ENCODE results near the gene SEMA4D.
"Not testable (repeated sequence)": the region's sequence is repeated elsewhere in the genome, so short reads cannot be mapped to it uniquely, and the experiment has no call there.

SEMA4D gene

DNA sequence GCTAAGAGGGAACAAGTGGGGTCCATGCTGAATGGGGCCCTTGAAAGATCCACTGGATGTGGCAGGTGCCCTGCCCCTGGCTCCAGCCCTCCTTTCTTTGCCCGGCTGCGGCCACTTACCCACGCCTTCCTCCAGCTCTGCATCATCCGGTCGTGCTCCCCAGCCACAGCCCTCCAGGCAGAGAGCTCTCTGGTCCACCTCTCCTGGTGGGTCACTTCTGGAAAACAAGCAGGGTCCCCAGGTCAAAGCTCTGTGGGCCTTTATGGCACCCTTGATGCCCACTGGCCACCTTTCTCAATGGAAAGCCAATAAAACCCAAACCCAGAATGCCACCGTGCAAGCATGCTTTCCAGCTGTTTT, 134.6 kb downstream of the SEMA4D start:
- no peak for DNase-seq

DNA sequence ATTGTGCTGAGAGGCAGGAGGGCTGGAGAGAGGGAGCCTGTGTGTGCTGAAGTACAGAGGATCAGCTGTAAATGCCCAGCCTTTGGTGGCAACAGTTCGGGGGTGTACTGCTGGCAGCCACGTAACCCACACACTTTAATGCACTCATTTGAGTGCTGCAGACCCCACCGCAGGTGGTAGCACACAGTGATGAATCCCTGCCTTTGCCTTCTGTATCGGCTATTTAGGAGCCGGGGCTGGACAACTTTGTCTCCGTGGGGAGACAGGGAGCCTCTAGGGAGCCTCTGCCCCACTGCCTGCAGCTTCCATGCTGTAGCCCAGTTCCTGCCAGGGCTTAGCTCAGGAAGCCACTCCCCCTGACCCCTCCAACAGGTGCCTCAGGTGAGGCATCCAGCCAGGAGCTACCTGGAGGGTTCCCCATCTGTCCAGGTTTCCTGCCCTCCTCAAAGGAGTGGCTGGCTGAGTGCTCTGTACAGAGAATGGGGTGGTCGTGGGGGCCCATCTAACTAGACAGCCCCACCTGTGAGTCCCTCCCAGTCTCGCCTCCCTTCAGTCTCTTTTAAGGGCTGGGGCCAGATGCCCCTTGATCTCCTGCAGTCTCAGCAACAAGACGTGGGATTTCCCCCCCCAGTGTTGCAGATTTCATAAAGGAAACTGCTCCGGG, 135.1 kb downstream of the SEMA4D start:
- no peak for DNase-seq

- DNase-seq: no peak
Observed at GRCh38 chr9:89361816-89362646, 135.9 kb downstream of the SEMA4D start.

GRCh38 chr9:89361031-89361430, 136.9 kb downstream of the SEMA4D start:
- no peak for DNase-seq

DNA sequence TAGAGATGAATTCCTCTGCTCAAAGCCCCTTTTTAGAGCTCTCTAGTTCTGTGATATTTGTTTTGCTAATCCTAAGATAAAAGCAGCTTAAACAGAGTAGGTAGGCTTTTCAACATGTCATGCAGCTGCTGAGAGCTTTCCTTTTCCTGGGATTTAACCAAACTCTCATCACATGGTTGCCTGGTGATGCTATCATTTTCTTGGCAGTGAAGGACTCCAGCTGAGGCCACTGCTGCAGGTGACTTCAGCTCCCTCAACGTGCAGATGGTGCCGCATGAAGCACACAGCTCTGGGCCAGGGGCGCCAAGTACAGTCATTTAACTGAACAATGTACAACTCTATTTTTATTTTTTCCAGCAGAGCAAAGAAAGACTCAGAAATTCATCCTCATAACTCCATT, 137.4 kb downstream of the SEMA4D start:
- no peak for DNase-seq

DNA sequence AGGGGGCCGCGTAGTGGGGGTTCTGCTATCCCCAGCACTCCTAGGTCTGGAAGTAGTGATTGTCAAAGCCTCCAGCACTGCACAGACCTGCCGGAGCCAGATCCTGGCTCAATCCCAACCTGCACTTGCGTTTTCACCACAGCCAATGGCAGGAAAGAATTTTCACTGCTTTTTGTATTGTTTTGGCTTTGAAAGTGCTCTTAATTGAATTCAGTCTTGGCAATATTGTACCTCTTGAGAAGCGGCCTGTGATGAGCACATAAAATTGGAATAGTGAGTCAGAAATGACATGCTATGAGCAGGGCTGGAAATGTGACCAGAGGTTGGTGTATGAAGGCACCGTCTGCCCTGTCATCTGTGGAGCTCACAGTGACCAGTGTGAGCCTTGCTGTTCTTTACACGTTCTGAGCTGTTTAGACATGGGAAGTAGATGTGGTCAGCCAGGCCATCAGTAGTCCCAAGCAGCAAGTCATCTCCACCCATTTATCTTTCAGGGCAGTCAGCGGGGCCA, 138.1 kb downstream of the SEMA4D start:
- DNase-seq: no peak

GRCh38 chr9:89358985-89359384, 138.9 kb downstream of the SEMA4D start:
- no peak for DNase-seq

- no peak for DNase-seq
Observed at GRCh38 chr9:89358376-89358916, 139.5 kb downstream of the SEMA4D start.

DNA sequence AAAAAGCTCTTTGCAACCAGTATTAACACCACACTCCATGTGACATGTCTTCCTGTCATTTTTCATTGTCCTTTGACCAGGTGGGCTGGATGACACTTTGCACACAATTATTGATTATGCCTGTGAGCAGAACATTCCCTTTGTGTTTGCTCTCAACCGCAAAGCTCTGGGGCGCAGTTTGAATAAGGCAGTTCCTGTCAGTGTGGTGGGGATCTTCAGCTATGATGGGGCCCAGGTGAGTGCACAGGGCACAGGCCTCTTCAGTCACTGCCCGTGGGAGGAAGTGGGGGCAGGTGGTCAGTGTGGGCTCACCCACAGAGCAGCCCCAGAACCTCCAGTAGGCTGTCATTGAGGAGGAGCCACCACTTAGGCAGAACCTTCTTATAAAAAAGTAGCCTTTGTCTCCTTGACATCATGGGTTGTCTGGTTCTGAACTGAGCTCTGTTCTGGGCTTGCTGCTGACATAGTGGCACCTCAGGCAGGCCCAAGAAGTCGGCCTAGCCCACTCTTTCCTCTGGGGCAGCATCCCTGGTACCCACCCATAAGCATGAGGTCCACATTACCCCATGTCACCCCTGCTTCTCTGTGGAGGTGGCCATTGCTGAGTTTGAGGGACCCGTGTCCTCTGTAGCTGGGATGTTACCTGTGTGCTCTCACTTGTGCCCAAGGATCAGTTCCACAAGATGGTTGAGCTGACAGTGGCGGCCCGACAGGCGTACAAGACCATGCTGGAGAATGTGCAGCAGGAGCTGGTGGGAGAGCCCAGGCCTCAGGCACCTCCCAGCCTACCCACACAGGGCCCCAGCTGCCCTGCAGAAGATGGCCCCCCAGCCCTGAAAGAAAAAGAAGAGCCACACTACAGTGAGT, 140.3 kb downstream of the SEMA4D start:
- DNase-seq: no peak

GRCh38 chr9:89356782-89357181, 141.1 kb downstream of the SEMA4D start:
- no peak for DNase-seq

DNA sequence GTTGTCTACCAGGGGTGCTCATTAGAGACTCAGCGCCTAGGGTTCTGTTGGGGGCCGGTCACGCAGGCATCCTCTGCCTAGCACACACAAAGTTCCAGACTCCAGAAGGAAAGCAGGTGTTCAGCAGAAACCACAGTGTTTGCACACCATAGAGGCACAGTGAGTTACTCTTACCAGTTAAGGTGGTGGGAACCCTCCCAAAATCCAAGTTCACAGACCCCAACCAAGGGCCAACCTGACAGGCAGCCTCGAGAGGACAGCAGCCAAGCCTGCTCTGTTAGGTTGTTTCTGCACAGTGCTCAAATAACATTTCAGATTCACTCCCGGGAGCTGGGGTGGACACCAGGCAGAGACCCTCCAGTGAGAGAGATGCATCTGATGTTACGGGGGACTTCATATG, 143.4 kb downstream of the SEMA4D start:
- no peak for DNase-seq

DNA sequence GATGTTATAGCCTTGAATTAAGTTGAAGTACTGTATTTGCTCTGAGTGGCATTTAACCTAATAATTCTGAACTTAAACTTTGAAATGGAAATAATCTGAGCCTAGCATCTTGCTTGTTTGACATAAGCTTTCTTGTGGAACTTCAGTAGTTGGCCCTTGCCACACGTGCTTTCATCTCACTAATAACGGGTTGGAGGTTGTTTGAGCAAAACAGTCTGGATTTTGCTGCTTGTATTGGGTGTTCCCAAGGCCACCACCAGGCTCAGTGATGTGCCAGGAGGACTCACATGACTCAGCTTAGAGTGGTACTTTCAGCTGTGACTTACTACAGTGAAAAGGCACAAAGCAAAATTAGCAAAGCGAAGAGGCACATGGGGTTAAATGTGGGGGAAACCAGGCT, 143.9 kb downstream of the SEMA4D start:
- DNase-seq: no peak

- DNase-seq: no peak
Observed at GRCh38 chr9:89352874-89353649, 144.9 kb downstream of the SEMA4D start.

GRCh38 chr9:89352451-89352850, 145.5 kb downstream of the SEMA4D start:
- no peak for DNase-seq

- DNase-seq: no peak
Observed at GRCh38 chr9:89351584-89352300, 146.2 kb downstream of the SEMA4D start.

- DNase-seq: no peak
Observed at GRCh38 chr9:89350988-89351557, 146.8 kb downstream of the SEMA4D start.

DNA sequence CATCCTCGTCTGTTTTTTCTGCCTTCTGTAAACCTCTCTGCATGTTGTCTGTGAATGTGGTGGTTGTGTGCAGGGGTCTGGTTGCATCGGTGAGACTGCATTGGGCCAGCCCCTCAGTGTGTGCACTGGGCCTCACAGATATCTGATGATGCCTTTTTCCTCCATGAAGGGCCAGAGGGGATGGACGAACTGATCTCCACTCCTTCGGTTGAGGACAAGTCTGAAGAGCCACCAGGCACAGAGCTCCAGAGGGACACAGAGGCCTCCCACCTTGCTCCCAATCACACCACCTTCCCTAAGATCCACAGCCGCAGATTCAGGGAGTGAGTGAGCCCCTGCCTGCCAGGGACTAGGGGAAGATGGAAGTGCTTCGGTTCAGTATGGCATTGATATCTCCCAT, 148.3 kb downstream of the SEMA4D start:
- no peak for DNase-seq

GRCh38 chr9:89347651-89348050, 150.3 kb downstream of the SEMA4D start:
- no peak for DNase-seq

DNA sequence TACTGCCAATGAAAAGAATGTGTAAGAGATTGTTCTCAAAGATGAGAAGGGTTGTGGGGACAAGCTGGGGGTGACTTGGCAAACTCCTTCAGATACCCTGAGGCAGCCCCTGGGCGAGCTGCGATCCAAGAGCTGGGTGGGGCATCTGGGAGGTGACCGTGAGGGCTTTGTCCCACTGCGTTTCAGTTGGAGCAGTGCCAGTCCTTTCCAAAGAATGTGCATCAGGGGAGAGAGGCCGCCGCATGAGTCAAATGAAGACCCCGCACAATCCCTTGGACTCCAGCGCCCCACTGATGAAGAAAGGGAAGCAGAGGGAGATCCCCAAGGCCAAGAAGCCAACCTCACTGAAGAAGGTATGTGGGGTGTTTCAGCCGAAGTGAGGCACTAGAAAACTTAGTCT, 151.2 kb downstream of the SEMA4D start:
- DNase-seq: no peak

- DNase-seq: no peak
Observed at GRCh38 chr9:89345476-89345875, 152.4 kb downstream of the SEMA4D start.

GRCh38 chr9:89343812-89344211, 154.1 kb downstream of the SEMA4D start:
- not testable (repeated sequence) for DNase-seq
